ENCODE results near the gene TSFM. TPM values are rescaled to one million over a fixed set of nuclear protein-coding genes. Genes with fewer than 3 reads are reported as not detected.

TSFM gene
- polyA plus RNA-seq, 3 donors, result 4.5 to 22.6 (median 21.8) TPM

- Histone ChIP-seq H4K20me1 (ENCODE audit: insufficient read depth, low read length) (no peaks in the 10 kb centered on the region), H3K9ac (ENCODE audit: insufficient read depth, low read length, poor library complexity, severe bottlenecking) (peak overlapping the region; percentile 83), H3K27me3 (ENCODE audit: control insufficient read depth in 2 of 2, insufficient read depth in 2 of 2, low read length in 2 of 2) (no peaks in the 10 kb centered on the region), H3K36me3 (replicated peaks in 1 of 2; ENCODE audit: control insufficient read depth in 1 of 2, insufficient read depth in 2 of 2, low read length in 2 of 2) (peaks cover 14 to 30% of the 10 kb centered on the region in 2 donors), H3K4me3 (replicated peaks in 1 of 3; ENCODE audit: low read depth in 2 of 3, low read length in 3 of 3) (peak overlapping the region; percentile 69 to 84 (median 81)), H3K9me3 (replicated peaks in 1 of 2; ENCODE audit: control insufficient read depth in 1 of 2, insufficient read depth in 1 of 2, low read length in 2 of 2) (no peaks in the 10 kb centered on the region), H3K4me1 (ENCODE audit: control insufficient read depth in 1 of 2, insufficient read depth in 2 of 2, low read length in 2 of 2) (peaks cover 40 to 47% of the 10 kb centered on the region in 2 donors), H2AFZ (ENCODE audit: insufficient read depth, low read depth, low read length, poor library complexity, severe bottlenecking) (peak overlapping the region; percentile 79), H3K79me2 (ENCODE audit: insufficient read depth, low read length) (peaks cover 22% of the 10 kb centered on the region), H3K27ac (ENCODE audit: low read depth in 1 of 2, low read length in 2 of 2) (peak overlapping the region; percentile 78 to 89), H3K4me2 (replicated peaks; ENCODE audit: extremely low read depth, low read length, poor library complexity, severe bottlenecking) (peak overlapping the region; percentile 86)
- Mint-ChIP-seq H3K9me3 (no peaks in the 10 kb centered on the region), H3K27me3 (ENCODE audit: low read depth in 3 of 3) (peaks cover 0 to 1% (median 0%) of the 10 kb centered on the region in 3 donors), H3K36me3 (peaks cover 20 to 29% of the 10 kb centered on the region in 2 donors), H3K4me1 (peaks cover 49% of the 10 kb centered on the region), H3K27ac (peak overlapping the region; percentile 92 to 97 (median 96)), H3K4me3 (peak overlapping the region; percentile 89 to 93)
- peak; percentile 65 to 91 (median 90) for DNase-seq
- 7% methylated on average over 10 of the region's 21 CpGs for WGBS (ENCODE audit: insufficient coverage)
- no peak for TF ChIP-seq CTCF (IDR thresholded peaks at IDR 0.05)
- intact Hi-C loops (cut with micrococcal nuclease), result loop anchor here in 1 of 2 donors (5.0 to 10.0 kb wide), 2 partner anchors 52 to 191 kb away; partner anchors contain the start of gene OS9
These were observed 38.3 kb upstream of the TSFM start for GRCh38 chr12:57744194-57744776.

GRCh38 chr12:57744777-57745484 lies 37.7 kb upstream of the TSFM start, which contains the start of gene TSPAN31:
TSPAN31 (plus strand) TSS chr12:57745039; CDS start chr12:57745155, 116 bp downstream.
- Histone ChIP-seq H2AFZ (ENCODE audit: insufficient read depth, low read depth, low read length, poor library complexity, severe bottlenecking) (peak within 1 kb of the TSS; percentile 79), H3K36me3 (replicated peaks in 1 of 2; ENCODE audit: control insufficient read depth in 1 of 2, insufficient read depth in 2 of 2, low read length in 2 of 2) (peaks cover 14 to 33% of the 10 kb centered on the region in 2 donors), H3K4me3 (replicated peaks in 1 of 3; ENCODE audit: low read depth in 2 of 3, low read length in 3 of 3) (peak within 1 kb of the TSS; percentile 69 to 84 (median 81)), H3K27me3 (ENCODE audit: control insufficient read depth in 2 of 2, insufficient read depth in 2 of 2, low read length in 2 of 2) (no peaks in the 10 kb centered on the region), H4K20me1 (ENCODE audit: insufficient read depth, low read length) (no peaks in the 10 kb centered on the region), H3K9me3 (replicated peaks in 1 of 2; ENCODE audit: control insufficient read depth in 1 of 2, insufficient read depth in 1 of 2, low read length in 2 of 2) (no peaks in the 10 kb centered on the region), H3K4me2 (replicated peaks; ENCODE audit: extremely low read depth, low read length, poor library complexity, severe bottlenecking) (peak within 1 kb of the TSS; percentile 86), H3K79me2 (ENCODE audit: insufficient read depth, low read length) (peaks cover 15% of the 10 kb centered on the region), H3K27ac (ENCODE audit: low read depth in 1 of 2, low read length in 2 of 2) (peak within 1 kb of the TSS; percentile 78 to 89), H3K4me1 (ENCODE audit: control insufficient read depth in 1 of 2, insufficient read depth in 2 of 2, low read length in 2 of 2) (peaks cover 40 to 45% of the 10 kb centered on the region in 2 donors), H3K9ac (ENCODE audit: insufficient read depth, low read length, poor library complexity, severe bottlenecking) (peak within 1 kb of the TSS; percentile 83)
- Mint-ChIP-seq H3K27me3 (ENCODE audit: low read depth in 3 of 3) (peaks cover 0 to 1% (median 0%) of the 10 kb centered on the region in 3 donors), H3K36me3 (peaks cover 17 to 33% of the 10 kb centered on the region in 2 donors), H3K4me1 (peaks cover 44% of the 10 kb centered on the region), H3K9me3 (no peaks in the 10 kb centered on the region), H3K4me3 (peak within 1 kb of the TSS; percentile 89 to 93), H3K27ac (peak within 1 kb of the TSS; percentile 92 to 98 (median 96))
- intact Hi-C loops (cut with micrococcal nuclease), result loop anchor here in 1 of 2 donors (5.0 to 10.0 kb wide), 2 partner anchors 53 to 190 kb away; partner anchors contain the start of gene OS9
- DNase-seq, result peak; percentile 96 to 97 (median 97)
- no peak for TF ChIP-seq CTCF (IDR thresholded peaks at IDR 0.05)
- 0% methylated on average over 21 of the region's 29 CpGs for WGBS (ENCODE audit: insufficient coverage)

All from CD14-positive monocyte (primary cell).